Globus pallidus (tissue), 1 donor: ENCODE data around the gene ZNF681.
"Not testable (repeated sequence)": the region's sequence is repeated elsewhere in the genome, so short reads cannot be mapped to it uniquely, and the experiment has no call there.

Experiments
- DNase-seq: peaks from one replicate; pipeline ENCODE4 v3.0.0-alpha.2; 2015; ENCODE audit warnings: low spot score

The ZNF681 gene

DNA sequence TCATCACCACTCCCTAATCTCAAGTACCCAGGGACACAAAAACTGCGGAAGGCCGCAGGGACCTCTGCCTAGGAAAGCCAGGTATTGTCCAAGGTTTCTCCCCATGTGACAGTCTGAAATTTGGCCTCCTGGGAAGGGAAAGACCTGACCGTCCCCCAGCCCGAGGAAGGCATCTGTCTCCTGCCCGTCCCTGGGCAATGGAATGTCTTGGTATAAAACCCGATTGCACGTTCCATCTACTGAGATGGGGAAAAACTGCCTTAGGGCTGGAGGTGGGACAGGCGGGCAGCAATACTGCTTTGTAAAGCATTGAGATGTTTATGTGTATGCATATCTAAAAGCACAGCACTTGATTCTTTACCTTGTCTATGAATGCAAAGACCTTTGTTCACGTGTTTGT lies 65.8 kb downstream of the ZNF681 start:
- DNase-seq, result not testable (repeated sequence)
